ENCODE measurements around the gene KDM4F. TPM values are rescaled to one million over a fixed set of nuclear protein-coding genes. Genes with fewer than 3 reads are reported as not detected.
A peak's percentile ranks its signal among the peaks of the same experiment; 100 is the strongest.

The KDM4F gene
- total RNA-seq, 1 donor from 2014 or later: not detected

DNA sequence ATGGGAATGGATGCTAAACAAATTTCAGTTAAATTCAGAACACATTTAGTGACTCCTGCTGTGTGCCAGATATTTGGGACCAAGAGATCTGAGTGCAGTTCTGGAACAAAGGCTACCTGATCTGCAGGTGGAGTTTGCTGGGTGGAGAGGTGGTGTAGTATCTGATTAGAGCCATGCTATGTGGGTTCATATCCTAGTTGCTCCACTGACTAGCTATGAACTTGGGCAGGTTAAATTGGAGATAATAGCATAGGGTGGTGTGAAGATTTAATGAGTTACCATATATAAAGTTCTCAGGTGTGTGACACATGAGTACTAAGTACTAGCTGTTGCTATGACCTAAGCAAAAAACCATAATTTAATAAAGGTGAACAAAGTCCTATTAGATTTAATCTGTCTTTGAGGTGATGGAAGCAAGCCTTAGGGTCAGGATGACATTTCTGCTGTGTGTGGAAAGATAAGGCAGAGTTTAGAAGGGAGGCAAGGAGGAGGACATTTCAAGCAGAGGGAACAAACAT is 42.5 kb downstream of the KDM4F start:
- TF ChIP-seq, protein P1, sequence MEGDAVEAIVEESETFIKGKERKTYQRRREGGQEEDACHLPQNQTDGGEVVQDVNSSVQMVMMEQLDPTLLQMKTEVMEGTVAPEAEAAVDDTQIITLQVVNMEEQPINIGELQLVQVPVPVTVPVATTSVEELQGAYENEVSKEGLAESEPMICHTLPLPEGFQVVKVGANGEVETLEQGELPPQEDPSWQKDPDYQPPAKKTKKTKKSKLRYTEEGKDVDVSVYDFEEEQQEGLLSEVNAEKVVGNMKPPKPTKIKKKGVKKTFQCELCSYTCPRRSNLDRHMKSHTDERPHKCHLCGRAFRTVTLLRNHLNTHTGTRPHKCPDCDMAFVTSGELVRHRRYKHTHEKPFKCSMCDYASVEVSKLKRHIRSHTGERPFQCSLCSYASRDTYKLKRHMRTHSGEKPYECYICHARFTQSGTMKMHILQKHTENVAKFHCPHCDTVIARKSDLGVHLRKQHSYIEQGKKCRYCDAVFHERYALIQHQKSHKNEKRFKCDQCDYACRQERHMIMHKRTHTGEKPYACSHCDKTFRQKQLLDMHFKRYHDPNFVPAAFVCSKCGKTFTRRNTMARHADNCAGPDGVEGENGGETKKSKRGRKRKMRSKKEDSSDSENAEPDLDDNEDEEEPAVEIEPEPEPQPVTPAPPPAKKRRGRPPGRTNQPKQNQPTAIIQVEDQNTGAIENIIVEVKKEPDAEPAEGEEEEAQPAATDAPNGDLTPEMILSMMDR (conservative IDR thresholded peaks at IDR 0.05; ENCODE audit: low read depth, low read length): no peak
- DNase-seq (ENCODE audit: low read depth): no peak
- no peak overlapping the region for H3K4me3 ChIP-seq (ENCODE audit: low read depth, low read length)

DNA sequence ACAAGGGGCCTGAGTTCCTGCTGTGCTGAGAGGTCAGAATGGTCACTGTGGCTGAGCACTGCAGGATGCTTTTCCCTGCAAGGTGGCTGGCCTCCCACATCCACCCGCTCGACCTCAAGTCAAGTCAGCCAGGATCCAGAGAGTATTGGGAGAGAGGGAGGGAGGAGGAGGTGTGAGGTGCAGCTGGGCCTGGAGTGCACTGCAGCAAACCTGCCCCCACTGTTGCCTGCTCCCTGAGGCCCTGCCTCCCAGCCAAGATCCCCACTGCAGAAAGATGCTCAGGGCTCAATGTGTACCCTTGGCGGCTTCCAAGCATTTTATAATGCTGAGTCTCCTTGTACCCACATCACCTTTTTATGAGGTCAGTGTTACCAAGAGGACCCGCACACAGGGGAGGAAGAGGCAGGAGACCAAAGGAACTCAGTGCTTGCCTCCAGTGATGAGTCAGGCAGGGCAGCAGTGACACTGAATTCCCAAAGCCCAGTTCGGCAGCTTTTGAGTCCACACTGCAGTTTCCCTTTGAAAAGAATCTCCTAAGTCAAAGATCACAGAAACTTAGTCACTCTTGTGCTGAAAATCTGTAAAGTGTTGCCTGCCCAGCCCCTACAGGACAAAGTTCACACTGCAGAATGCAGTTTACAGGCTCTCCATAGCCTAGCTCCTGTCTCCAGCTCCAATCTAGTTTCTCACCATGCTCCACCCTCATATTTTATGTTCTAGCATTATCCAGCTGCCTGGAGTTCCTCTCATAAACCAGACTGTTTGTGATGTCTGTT is 43.5 kb downstream of the KDM4F start:
- no peak overlapping the region for H3K4me3 ChIP-seq (ENCODE audit: low read depth, low read length)
- DNase-seq (ENCODE audit: low read depth): no peak
- TF ChIP-seq, protein P1 (conservative IDR thresholded peaks at IDR 0.05; ENCODE audit: low read depth, low read length): peak; percentile 78

DNA sequence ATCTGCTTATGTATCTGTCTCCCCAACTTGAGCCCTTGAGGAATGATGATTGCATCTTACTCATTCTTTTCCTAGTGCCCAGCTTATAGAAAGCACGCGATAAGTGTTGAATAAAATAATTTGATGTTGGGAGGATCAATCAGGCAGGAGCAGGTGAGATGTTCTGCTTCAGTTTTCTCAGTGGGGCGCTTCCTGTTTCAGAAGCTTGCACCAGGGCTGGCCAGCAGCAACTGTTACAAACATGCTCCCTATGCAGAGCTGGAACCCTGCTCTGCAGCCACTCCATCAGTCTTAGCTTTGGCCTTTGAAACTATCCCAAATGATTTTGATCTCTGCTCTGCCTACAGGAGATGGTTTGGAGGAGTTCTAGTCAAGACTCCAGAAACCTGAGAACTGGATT is 44.3 kb downstream of the KDM4F start:
- no peak for DNase-seq (ENCODE audit: low read depth)
- no peak overlapping the region for H3K4me3 ChIP-seq (ENCODE audit: low read depth, low read length)
- TF ChIP-seq, protein P1 (conservative IDR thresholded peaks at IDR 0.05; ENCODE audit: low read depth, low read length): no peak

DNA sequence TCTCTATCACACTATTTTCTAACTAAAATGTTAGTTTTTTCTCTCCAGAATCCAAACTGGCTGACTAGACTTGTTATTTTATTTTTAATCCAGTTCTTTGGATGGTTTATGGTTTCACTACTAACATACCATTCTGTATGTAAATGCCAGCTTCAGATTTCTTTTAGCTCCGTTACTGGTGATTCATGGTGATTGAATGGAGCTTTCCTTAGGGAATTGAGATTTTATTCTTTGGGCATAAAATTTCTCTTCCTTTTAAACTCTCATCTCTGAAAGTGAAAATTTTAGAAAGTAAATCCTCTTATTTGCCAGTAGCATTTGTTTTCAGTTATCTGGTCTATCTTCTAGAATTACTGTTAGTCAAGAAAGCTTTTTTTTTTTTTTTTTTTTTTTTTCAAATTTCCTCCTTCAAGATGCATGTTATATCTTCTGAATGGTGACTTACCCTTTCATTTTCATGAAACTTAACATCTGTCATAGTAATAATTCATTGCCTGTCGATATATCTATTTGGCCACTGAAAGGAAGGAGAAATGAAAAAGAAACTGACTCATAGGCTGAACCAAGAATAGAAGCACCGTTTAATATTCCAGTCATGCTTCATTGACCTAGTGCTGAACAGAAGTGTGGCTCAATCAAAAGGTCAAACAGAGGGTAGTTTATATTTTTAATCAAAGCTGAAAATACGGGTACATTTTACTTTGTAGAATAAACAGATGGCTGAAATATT is 46.8 kb downstream of the KDM4F start:
- DNase-seq (ENCODE audit: low read depth): no peak
- H3K4me3 ChIP-seq (ENCODE audit: low read depth, low read length): no peak overlapping the region
- TF ChIP-seq, protein P1 (conservative IDR thresholded peaks at IDR 0.05; ENCODE audit: low read depth, low read length): no peak

DNA sequence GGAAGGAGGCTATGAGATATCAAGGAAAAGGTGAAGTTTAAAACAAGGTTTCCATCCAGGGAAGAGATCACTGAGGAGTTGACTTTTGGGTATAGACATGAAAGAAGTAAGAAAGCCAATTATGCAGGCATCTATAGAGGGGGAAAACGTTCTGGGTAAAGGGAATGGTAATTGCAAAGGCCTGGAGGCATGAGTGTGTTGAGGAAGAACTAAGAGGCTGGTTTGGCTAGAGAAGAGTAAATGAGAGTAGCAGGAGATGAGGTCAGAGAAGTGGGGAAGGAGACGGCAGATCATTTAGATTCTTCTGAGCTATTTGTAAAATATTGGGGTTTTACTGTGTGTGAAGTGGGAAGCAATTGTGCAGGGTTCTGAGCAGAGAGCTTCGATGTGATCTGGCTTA is 48.0 kb downstream of the KDM4F start:
- TF ChIP-seq, protein P1 (conservative IDR thresholded peaks at IDR 0.05; ENCODE audit: low read depth, low read length): no peak
- DNase-seq (ENCODE audit: low read depth): no peak
- no peak overlapping the region for H3K4me3 ChIP-seq (ENCODE audit: low read depth, low read length)

DNA sequence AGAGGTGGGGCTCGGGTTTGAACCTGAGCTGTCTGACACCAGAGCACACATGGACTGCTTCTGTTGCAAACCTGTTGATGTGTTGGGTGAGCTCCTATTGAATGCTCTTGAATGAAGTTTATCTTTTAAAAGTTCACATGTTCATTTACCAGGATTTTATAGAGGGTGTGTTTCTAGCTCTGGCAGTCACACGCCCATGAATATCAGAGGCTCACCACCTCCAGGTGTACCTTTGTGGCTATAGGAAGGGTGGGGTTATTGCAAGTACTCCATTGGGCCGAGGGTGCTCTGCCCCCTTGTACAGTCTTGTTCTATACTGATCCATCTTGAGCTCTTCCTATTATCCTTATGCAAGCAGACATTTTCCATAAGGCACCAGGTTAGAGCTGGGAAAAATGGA is 49.6 kb downstream of the KDM4F start:
- no peak overlapping the region for H3K4me3 ChIP-seq (ENCODE audit: low read depth, low read length)
- TF ChIP-seq, protein P1 (conservative IDR thresholded peaks at IDR 0.05; ENCODE audit: low read depth, low read length): no peak
- DNase-seq (ENCODE audit: low read depth): no peak

Measured in epithelial cell of proximal tubule (primary cell).